CD4-positive, alpha-beta T cell treated with Interferon gamma for 1 hour (primary cell): ENCODE measurements around the gene DPEP2NB.
"Not testable (repeated sequence)": the region's sequence is repeated elsewhere in the genome, so short reads cannot be mapped to it uniquely, and the experiment has no call there.

Experiments used
- DNase-seq: peaks from one replicate; pipeline ENCODE4 v3.0.0-alpha.2; 2020

DPEP2NB gene

DNA sequence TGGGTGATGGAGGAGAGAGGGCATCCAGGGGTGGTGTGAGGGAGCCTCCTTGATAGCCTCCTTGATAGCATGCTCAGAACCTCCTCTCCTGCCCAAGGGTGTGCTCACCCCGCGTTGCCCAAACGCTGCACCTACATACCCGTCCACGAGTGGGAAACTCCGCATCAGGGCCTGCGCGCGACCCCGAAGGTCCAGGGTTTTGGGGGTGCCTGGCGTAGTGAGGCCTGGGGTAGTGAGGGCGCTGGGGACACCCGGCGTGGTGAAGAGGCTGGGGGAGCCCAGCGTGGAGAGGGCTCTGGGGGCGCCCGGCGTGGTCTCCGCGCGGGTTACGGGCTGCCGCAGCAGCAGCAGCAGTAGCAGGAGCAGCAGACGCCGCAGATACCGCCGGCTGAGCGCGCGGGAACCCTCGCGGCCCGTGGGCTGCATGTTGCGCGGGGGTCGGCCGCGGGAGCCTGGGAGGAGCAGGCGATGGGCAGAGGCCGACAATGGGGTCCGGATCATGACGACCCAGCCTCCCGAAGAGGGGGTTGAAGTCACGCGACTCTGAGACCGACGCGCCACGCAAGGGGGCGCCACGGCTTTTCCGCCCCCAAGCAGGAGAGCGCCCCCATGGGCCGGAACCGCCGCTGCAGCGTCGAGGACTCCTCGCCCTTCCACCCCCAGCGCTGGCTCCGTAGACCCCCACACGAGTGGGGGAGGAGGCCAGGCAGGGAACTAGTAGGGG is 35.6 kb downstream of the DPEP2NB start, which contains the start of gene DPEP3:
TSS of gene DPEP3 (minus strand) at position 545 of the 724 bp plus-strand sequence. CDS start at position 426, 119 bp downstream.
- DNase-seq, result peak; percentile 18

DNA sequence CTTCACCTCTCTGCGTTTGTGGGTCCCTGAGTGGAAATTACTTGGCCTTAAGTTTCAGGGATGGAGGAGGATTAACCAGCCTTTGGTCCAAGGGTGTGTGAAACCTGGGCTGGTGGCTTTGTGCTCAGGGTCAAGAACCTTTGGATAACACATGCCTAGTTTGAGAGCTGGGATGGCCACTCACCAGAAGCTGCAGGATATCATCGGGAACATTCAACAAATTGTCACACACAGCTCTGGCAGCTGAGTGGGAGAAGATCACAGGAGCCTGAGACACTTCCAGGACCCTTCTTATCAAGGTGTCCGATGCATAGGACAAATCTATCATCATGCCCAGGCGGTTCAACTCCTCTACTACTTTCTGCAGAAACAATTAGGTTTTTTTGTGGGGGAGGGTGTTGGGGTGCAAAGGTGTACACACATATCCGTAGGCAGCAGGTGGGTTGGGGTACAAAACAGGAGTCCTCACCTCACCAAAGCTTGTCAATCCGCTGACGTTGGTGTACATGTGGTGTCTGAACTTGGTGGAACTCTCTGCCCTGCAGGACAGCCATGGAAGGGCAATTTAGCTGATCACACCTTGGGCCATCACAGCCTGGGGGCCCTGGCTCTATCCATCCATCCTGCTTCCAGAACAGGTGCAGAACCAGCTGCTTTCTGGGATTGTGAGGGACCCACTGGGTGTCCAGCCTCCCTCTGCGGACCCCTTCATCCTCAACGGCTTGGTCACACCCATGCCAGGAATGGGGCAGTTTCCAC is 38.1 kb downstream of the DPEP2NB start:
- no peak for DNase-seq

DNA sequence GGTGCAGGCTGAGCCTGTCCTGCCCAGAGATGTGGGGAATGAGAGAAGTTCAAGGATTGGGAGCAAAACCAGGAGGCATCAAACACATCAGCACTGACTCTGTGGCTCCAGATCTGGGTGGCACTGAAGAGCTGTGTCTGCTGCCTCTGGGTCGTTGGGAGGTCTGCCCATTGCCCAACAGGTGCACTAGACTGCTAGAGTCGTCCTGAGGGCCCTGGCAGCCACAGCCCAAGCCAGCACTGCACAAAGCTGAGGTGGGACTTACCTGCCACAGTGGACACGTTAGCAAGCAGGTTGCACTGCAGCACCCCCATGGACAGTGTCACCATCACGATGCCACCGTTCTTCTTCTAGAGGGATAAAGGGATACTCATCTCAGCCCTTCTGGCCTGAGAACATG is 38.7 kb downstream of the DPEP2NB start:
- DNase-seq, result no peak

DNA sequence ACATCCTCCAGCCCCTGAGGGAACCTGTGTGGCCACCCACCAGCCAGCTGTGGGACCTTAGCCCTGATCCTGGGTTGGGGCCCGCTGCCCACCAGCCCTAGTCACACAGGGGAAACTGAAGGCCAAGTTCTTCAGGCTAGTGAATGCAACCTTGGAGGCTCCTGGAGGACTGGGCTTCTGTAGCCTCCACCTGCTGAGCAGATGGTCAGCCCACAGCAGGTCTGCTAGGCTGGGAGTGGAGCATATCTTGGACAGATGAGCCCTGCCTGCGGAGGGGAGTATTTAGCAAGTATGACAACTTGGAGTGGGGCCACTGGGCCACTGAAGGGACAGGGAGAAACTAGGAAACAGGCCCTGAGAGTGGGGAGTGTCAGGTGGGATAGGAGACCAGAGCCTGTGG is 39.5 kb downstream of the DPEP2NB start:
- DNase-seq, result no peak

DNA sequence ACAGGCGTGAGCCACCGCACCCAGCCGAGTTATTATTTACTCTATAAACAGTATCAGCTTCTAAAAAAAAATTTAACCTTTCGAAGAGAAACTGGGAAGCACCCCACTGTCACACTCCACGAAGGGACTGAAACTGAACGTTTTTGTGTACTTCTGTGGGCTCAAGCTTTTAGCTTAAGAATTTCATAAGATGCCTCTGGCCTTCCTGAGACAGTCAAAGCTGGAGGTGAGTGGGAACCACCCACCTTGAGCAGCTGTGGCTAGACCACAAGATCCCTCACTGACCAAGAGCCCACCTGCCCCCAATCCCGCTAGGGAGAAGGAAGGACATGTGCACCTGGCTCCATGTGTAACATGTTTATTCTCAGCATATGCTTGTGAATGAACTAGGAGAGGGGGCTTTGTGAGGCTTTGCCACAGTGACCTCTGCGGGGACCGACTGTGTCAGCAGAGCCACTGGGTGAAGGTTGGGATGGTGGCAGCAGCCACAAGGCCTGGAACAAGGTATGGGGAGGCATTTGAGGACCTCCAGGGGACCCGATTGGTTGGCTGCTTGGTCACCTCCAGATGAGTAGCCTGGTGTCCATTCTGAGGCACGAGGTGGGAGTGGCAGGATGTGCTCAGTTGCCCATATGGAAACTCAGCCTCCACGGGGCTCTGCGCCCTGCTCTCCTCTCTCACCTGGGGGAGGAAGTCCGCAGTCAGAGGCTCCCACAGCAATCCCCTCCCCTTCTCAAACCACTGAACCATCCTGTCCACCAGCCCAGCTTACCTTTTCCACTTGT is 40.2 kb downstream of the DPEP2NB start:
- no peak for DNase-seq

DNA sequence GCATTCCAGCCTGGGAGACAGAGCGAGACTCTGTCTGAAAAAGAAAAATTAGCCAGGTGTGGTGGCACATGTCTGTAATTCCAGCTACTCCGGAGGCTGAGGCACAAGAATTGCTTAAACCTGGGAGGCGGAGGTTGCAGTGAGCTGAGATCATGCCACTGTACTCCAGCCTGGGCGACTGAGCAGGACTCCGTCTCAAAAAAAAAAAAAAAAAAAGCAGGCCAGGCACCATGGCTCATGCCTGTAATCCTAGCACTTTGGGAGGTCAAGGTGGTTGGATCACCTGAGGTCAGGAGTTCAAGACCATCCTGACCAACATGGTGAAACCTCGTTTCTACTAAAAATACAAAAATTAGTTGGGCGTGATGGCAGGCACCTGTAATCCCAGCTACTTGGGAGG is 43.4 kb downstream of the DPEP2NB start:
- not testable (repeated sequence) for DNase-seq

DNA sequence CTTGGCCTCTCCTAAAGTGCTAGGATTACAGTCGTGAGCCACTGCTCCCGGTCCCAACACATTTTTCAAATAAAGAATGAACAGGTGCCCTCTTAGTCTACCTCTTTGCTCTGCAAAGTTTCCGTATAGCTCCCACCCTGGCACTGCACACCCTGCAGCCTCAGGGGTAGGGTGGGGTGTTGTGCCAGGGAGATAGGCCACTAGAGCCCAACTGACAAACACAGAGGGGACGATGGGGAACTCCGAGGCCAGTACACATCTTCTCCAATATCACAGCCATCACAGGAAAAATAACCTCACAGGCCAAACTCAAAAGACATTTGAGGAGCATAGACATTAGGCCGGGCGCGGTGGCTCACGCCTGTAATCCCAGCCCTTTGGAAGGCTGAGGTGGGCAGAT is 44.6 kb downstream of the DPEP2NB start:
- DNase-seq, result no peak

DNA sequence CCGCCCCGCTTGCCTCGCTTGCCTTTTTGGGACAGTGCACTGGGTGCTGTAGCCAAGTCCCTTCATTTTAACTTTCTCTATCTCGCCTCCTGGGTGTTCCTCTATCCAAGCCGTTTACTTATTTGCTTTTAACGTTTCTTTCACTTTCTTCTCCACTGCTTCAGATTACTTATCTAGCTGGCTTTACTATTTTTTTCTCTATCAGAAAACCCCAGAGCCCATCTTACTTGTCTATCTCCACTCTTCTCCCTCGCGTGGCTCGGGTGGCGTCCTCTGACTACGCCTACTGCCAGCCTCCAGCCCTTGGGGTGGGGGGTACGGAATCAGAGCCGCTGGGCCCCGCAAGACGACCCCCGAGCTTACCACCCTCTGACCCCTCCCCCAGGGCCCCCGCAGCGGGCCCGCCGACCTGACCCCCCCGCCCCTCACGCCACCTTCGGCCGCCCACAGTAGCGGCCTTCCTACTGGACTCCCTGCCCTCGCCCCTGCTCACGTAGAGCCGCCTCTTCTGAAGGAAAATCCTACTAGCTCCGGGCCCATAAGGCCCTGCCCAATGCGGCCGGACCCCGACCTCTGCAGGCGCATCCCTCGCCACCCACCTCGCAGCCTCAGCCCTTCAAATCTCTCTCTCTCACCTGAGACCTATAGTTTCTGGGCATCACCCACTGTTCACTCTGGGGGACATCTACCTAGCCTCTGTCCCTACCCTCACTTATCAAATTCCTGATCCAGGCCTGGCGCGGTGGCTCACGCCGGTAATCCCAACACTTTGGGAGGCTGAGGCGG is 46.3 kb downstream of the DPEP2NB start:
- DNase-seq, result no peak

DNA sequence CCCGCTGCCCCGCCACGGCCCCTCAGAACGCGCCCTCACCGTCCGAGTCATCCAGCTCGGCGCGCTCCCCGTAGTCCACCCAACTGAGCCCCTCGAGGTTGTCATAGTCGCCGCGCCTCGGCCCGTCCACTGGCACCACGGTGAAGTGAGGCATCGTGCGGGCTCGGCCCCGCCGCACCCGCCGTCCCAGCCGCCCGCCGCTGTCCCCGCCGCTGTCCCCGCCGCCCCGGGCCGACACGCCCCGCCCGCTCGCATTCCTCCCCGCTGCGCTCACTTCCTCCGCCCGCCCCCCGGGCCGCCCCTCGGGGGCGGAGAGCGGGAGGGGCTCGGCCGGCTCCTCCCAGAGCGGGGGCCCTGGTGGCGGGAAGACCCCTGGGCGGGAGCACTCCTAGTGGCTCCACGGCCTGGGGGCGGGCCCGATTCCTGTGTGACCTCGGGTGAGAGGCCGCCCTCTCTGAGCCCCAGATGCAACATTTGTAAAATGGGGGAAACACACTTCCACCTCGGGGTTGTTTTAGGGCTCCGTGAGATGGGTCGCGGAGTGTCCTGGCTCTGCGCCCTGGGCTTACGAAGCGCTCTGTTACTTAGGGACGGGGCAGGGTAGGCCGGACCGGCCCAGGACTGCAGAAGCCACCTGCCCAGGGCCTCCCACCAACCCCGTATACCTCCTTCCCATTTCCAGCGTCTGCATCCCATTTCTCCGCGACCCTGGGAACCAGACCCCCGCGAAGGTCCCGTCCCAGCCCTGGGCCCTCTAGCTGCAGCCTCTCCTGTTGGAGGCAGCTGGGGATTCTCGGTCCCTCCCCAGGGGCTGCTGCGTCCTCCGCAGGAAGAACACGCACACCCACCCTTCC is 47.1 kb downstream of the DPEP2NB start, which contains the start of gene SLC12A4:
TSS of gene SLC12A4 (minus strand) at position 238 of the 854 bp plus-strand sequence. CDS start at position 154, 84 bp downstream.
- peak; percentile 87 for DNase-seq

DNA sequence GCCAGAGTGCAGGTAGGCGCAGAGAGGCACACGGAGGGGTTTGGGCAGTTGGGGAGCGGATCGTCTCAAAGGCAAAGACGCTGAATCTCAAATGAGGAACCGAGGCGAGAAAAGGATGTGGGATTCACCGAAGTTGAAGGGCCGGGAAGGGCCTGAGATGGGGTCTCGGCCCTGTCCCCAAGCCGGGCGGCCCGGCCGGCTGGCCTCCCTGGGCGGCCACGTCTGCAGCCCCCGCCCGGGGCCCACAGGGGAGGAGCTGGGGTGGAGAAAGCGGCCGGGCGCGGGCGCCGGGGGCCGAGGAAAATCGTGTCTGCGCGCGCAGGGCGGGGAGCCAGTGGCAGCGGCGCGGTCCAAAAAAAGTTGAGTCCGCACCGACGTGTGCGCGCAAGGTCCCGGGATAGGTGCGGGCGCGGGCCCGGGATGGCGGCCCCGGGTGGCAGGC is 47.7 kb downstream of the DPEP2NB start:
- DNase-seq, result no peak

DNA sequence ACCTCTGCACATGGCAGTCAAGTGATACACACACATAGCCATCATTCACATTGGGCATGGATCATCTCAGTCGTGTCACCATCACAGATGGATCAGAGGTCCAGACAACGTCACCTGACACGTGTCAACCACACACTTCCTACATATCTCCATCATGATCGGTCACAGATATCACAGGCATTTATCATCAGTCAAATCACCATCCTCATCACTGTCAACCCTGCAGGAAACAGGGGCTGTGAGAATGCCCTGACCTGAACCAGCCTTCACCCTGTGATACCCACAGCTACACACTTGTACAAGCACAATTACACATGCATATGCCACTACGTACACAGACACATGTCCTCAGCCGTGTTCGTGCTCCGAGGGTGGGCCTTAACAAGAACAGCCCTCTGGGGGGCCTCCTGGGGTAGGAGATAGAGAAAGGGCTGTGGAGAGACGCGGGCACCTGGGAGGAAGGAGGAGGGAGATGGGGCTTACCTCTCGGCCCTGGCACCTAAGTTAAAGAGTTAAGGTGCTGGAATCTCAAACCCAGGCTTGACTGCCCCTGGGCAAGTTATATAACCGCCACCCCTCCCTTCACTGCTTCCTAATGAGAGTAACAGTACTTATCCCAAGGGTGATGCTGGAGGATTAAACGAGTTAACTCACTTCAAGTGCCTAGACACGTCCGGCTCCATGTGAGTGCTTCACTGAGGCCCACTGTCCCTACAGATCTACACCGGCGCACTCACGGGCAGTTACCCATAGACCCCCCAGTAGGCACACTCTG is 48.3 kb downstream of the DPEP2NB start:
- DNase-seq, result no peak

DNA sequence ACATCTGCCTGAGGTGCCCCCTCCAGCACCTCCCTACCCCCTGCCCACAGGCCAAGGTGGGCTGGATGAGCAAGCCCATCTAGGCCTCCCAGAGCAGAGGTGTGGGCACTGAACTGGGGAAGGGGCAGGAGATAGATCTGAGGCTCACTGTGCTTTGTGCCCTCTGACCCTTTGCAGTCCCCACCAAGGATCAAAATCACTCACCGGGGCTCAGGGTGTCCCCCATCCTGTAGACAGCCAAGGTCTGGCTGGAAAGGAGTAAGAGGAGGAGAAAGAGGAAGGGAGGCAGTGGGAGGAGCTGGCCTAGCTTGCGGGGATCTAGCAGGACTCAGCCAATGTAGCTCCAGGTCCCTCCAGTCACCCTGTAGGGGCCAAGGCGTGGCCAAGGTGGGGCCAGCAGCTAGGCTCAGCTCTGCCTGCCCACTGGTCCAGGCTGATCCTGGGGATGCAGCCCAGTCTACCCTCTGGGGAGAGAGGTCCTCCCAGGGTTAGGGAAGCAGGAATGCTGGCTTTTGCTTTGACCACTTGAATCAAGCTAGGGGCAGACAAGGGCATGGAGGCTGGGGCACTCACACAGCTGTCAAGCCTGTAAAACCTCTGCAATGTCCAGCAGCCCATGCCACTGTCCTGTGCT is 49.0 kb downstream of the DPEP2NB start:
- no peak for DNase-seq

DNA sequence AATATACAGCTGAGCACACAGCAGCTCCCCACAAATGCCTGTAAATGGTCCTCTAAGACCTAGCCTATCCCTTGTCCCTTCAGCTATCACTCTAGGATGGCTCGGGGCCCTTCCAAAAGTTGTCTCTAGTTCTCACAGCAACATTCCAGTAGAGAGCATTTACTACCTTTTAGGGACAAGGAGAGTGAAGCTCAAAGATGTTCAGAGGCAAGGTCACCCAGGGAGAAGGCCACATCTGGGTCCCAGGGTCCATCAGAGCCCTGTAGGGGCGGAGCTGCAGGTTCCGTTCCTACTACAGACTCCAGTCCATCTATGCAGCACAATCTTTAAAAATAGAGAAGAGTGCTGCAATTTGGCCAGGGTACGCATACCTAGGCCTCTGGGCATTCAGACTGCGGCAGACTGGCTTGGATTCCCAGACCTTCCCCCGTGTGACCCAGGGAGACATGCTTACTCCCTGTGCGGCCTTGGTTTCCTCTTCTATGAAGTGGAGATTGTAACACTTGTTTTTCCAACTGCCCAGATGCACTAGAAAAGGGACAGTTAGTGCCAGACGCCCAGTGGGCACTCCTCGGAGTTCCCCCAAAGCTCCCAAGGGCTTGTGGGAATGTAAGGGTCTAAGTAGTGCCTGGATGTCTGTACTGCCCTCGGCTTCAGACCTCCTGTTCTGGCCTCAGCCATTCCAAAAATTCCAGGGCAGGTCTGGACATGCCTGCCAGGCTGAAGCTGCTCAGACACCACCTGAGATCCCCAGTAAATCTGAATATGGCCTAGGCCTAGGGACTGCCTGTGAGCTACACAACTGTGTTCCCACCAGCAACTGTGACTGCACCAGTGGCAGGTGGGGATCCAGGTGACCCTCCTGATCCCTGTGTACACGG is 49.8 kb downstream of the DPEP2NB start:
- no peak for DNase-seq

DNA sequence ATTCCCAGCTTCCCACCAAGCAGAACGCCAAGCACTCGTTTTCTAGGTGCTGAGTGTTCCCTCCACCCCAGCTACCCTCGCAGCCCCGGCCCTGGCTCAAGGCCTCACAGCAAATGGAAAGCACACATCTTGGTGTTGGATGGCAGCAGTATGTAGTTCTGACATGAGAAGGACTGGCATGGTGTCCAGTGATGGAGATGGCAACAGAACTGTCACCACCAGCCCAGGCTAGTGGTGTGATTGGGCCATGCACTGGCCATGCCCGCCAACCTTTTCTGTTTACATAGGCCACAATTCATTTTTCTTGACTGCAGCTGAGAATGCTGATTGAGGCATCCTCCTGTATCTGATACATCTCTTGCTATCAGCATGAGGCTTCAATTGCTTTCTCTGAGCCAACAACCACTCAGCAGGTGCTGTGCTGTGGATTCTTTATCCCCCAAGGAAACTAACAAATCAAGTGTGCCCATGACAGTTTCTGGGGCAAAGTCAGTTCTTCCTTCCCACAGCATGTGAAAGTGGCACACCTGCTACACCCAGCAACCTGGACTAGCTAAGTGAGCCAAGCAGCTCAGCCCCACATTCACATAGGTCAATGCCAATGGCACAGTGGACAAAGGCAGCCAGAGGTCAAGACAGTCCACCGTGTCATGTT is 51.1 kb downstream of the DPEP2NB start:
- no peak for DNase-seq

DNA sequence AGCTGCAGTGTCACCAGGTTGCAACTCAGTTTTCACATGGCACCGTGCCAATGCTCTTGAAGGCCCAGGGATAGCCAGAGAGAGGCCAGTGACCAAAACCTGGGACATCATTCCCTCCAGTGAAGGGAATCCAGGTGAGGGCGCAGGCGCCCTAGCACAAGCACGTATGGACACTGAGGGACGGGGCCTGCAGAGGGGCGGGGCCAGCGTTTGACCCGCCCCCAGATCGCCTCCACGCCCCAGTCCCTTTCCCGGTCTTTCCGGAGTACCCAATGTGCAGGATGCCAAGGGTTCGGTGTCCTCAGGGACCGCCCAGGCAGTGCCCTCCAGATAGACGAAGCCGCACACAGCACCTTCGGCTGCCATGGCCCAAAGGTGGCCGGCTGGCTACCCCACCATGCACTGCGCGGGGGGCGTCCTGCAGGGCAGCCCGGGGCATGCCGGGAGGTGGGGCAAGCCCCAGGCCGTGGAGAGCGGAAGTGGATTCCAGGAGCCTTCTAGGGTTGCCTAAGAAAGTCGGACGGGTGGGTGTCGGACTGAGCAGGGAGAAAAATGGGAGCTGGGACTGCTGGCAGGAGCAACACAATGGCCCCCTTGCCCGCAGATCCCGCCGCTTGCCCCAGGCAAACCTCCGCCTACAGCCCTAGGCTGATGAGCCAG is 51.9 kb downstream of the DPEP2NB start:
- no peak for DNase-seq
